ENCODE measurements around the gene SEMA5B. TPM values are rescaled to one million over a fixed set of nuclear protein-coding genes. Genes with fewer than 3 reads are reported as not detected.

The SEMA5B gene
- total RNA-seq, 4 donors from 2014 or later, result 0.29 to 25.4 (median 4.5) TPM; not detected in 1

- Histone ChIP-seq H3K4me3 (no peak overlapping the region), H3K36me3 (no peaks in the 10 kb centered on the region), H3K9me3 (no peaks in the 10 kb centered on the region), H3K27ac (peak overlapping the region; percentile 78 to 89), H3K4me1 (peaks cover 0 to 7% of the 10 kb centered on the region in 2 donors), H3K27me3 (no peaks in the 10 kb centered on the region)
- peak; percentile 82 to 85 for DNase-seq
- intact Hi-C loops (cut with DNase I; ENCODE audit: low total_unique reads), result no loop called here
- TF ChIP-seq CTCF (IDR thresholded peaks at IDR 0.05) (no peak), POLR2A (IDR thresholded peaks at IDR 0.05) (no peak)
Measured at GRCh38 chr3:122974764-122975162, 52.8 kb downstream of the SEMA5B start.

GRCh38 chr3:122973893-122974615, 53.5 kb downstream of the SEMA5B start:
- H3K4me1 ChIP-seq, result peaks cover 0 to 12% of the 10 kb centered on the region in 2 donors
- no peak for DNase-seq
- no peaks in the 10 kb centered on the region for H3K9me3 ChIP-seq
- H3K36me3 ChIP-seq, result no peaks in the 10 kb centered on the region
- H3K27ac ChIP-seq, result peak overlapping the region; percentile 78 to 89
- TF ChIP-seq CTCF (IDR thresholded peaks at IDR 0.05), result no peak
- TF ChIP-seq POLR2A (IDR thresholded peaks at IDR 0.05), result no peak
- intact Hi-C loops (cut with DNase I; ENCODE audit: low total_unique reads), result no loop called here
- no peak overlapping the region for H3K4me3 ChIP-seq
- H3K27me3 ChIP-seq, result no peaks in the 10 kb centered on the region

GRCh38 chr3:122972141-122972540, 55.4 kb downstream of the SEMA5B start:
- Histone ChIP-seq H3K36me3 (no peaks in the 10 kb centered on the region), H3K27me3 (no peaks in the 10 kb centered on the region), H3K4me1 (peaks cover 0 to 12% of the 10 kb centered on the region in 2 donors), H3K9me3 (no peaks in the 10 kb centered on the region), H3K27ac (no peak overlapping the region), H3K4me3 (no peak overlapping the region)
- intact Hi-C loops (cut with DNase I; ENCODE audit: low total_unique reads), result no loop called here
- TF ChIP-seq POLR2A (IDR thresholded peaks at IDR 0.05) (no peak), CTCF (IDR thresholded peaks at IDR 0.05) (no peak)
- no peak for DNase-seq

- intact Hi-C loops (cut with DNase I; ENCODE audit: low total_unique reads), result no loop called here
- no peaks in the 10 kb centered on the region for H3K36me3 ChIP-seq
Measured at GRCh38 chr3:122969585-122970469, 57.7 kb downstream of the SEMA5B start.

More at GRCh38 chr3:122969585-122970469, 57.7 kb downstream of the SEMA5B start:
- H3K9me3 ChIP-seq, result no peaks in the 10 kb centered on the region
- H3K27ac ChIP-seq, result peak overlapping the region in 1 of 2 donors; percentile 18
- H3K4me3 ChIP-seq, result no peak overlapping the region
- peaks cover 0 to 8% of the 10 kb centered on the region in 2 donors for H3K4me1 ChIP-seq
- DNase-seq, result peak in 1 of 2 donors; percentile 40
- no peaks in the 10 kb centered on the region for H3K27me3 ChIP-seq
- no peak for TF ChIP-seq POLR2A (IDR thresholded peaks at IDR 0.05)
- TF ChIP-seq CTCF (IDR thresholded peaks at IDR 0.05), result no peak

Measured in uterus (tissue), 4 donors.